ENCODE data around the gene ZNF467. TPM values are rescaled to one million over a fixed set of nuclear protein-coding genes. Genes with fewer than 3 reads are reported as not detected.

ZNF467 gene
- polyA plus RNA-seq, 2 donors = 2.6 to 2.9 TPM

GRCh38 chr7:149725426-149725821 is 48.0 kb downstream of the ZNF467 start:
- Histone ChIP-seq H3K4me3 (ENCODE audit: low read depth in 1 of 2, low read length in 2 of 2) (no peak overlapping the region), H3K27ac (ENCODE audit: low read depth in 2 of 2, low read length in 1 of 2) (no peak overlapping the region), H3K9me3 (ENCODE audit: control insufficient read depth in 2 of 2, insufficient read depth in 1 of 2, low read depth in 1 of 2, low read length in 1 of 2) (no peaks in the 10 kb centered on the region), H3K36me3 (ENCODE audit: control insufficient read depth in 2 of 2, insufficient read depth in 2 of 2, low read length in 1 of 2) (peaks cover 26 to 50% of the 10 kb centered on the region in 2 donors), H3K27me3 (ENCODE audit: control insufficient read depth in 1 of 2, insufficient read depth in 2 of 2, low read length in 2 of 2) (no peaks in the 10 kb centered on the region), H3K4me1 (ENCODE audit: control insufficient read depth in 2 of 2, insufficient read depth in 2 of 2, low read length in 1 of 2) (no peaks in the 10 kb centered on the region)
- WGBS, 2 donors = 88 to 93% methylated on average over 12 of the region's 12 CpGs

DNA sequence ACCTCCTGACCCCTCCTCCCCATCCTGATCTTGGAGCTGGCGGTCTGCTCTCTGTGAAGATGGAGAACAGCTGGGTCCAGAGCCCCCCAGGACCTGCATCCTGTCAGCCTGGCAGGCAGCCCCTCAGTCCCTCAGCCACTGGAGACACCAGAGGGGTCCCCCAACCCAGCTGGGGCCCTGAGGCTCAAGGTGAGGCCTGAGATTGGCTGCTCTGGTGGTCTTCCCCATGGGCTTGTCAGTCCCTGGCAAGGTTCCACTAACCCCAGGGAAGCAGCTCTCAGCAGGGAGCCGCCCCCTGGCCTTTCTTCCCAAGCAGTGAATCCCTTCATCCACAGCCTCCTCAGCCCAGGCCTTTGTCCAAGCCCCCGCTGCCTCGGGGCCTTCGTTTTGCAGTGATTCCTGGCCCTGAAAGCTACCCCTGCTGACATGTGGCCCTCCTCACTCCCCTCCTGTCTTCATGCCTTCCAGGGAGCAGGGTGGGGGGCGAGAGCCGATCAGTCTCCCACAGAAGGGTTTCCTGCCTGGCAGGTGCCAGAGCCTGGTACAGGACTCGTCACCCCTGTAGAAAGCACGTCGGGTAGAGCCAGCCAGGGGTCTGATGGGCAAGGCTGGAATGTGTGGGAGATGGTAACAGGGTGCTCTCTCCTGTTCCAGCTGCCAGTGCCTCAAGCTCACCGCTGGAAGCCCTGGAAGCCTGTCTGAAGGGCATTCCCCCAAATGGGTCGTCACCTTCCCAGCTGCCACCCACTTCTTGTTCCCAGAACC is 48.5 kb downstream of the ZNF467 start:
- Histone ChIP-seq H3K9me3 (ENCODE audit: control insufficient read depth in 2 of 2, insufficient read depth in 1 of 2, low read depth in 1 of 2, low read length in 1 of 2) (no peaks in the 10 kb centered on the region), H3K36me3 (ENCODE audit: control insufficient read depth in 2 of 2, insufficient read depth in 2 of 2, low read length in 1 of 2) (peaks cover 26 to 50% of the 10 kb centered on the region in 2 donors), H3K4me3 (ENCODE audit: low read depth in 1 of 2, low read length in 2 of 2) (no peak overlapping the region), H3K27me3 (ENCODE audit: control insufficient read depth in 1 of 2, insufficient read depth in 2 of 2, low read length in 2 of 2) (no peaks in the 10 kb centered on the region), H3K4me1 (ENCODE audit: control insufficient read depth in 2 of 2, insufficient read depth in 2 of 2, low read length in 1 of 2) (no peaks in the 10 kb centered on the region), H3K27ac (ENCODE audit: low read depth in 2 of 2, low read length in 1 of 2) (no peak overlapping the region)
- 91 to 93% methylated on average over 12 of the region's 12 CpGs for WGBS, 2 donors

DNA sequence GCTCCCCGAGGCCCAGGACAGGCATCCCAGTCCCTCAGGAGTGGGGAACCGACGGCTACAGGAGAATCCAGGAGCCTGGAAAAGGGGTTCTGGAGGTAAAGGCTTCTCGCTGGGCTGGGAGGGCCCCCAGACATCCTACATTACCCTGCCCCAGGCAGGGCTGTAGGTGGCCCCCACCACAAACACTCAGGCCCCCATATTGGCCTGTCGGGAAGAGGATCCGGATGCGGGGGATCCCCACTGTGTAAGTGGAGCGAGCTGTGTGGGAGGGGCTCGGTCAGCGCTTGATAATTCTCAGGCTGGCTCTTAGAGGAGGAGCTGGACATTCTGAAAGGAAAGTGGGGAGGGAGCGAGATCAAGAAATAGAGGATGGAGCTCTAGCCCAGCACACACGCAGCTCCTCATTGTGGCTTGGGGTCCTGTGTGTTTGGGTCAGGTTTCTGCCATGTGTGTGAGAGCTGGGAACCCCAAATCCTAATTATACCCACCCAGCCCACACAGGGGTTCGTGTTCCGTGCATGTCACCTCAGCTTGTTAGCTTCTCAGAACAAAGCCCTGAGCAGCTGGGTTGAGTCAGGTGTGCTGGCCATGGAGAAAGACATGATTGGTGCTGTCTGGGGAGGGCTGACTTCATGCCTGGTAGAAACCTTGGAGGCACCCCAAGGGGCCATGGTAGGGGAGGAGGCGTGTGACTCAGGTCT is 49.4 kb downstream of the ZNF467 start:
- H3K4me1 ChIP-seq (ENCODE audit: control insufficient read depth in 2 of 2, insufficient read depth in 2 of 2, low read length in 1 of 2) = peaks cover under 1 to 4% of the 10 kb centered on the region in 2 donors
- H3K27me3 ChIP-seq (ENCODE audit: control insufficient read depth in 1 of 2, insufficient read depth in 2 of 2, low read length in 2 of 2) = no peaks in the 10 kb centered on the region
- no peaks in the 10 kb centered on the region for H3K9me3 ChIP-seq (ENCODE audit: control insufficient read depth in 2 of 2, insufficient read depth in 1 of 2, low read depth in 1 of 2, low read length in 1 of 2)
- 94% methylated on average over 15 of the region's 15 CpGs for whole genome bisulfite sequencing, 2 donors
- H3K27ac ChIP-seq (ENCODE audit: low read depth in 2 of 2, low read length in 1 of 2) = no peak overlapping the region
- H3K4me3 ChIP-seq (ENCODE audit: low read depth in 1 of 2, low read length in 2 of 2) = no peak overlapping the region
- peaks cover 25 to 44% of the 10 kb centered on the region in 2 donors for H3K36me3 ChIP-seq (ENCODE audit: control insufficient read depth in 2 of 2, insufficient read depth in 2 of 2, low read length in 1 of 2)

- WGBS, 2 donors = 92 to 93% methylated on average over 13 of the region's 13 CpGs
- Histone ChIP-seq H3K4me3 (ENCODE audit: low read depth in 1 of 2, low read length in 2 of 2) (no peak overlapping the region), H3K36me3 (ENCODE audit: control insufficient read depth in 2 of 2, insufficient read depth in 2 of 2, low read length in 1 of 2) (peaks cover 23 to 37% of the 10 kb centered on the region in 2 donors), H3K4me1 (ENCODE audit: control insufficient read depth in 2 of 2, insufficient read depth in 2 of 2, low read length in 1 of 2) (peaks cover 2 to 4% of the 10 kb centered on the region in 2 donors), H3K27ac (ENCODE audit: low read depth in 2 of 2, low read length in 1 of 2) (no peak overlapping the region), H3K27me3 (ENCODE audit: control insufficient read depth in 1 of 2, insufficient read depth in 2 of 2, low read length in 2 of 2) (no peaks in the 10 kb centered on the region), H3K9me3 (ENCODE audit: control insufficient read depth in 2 of 2, insufficient read depth in 1 of 2, low read depth in 1 of 2, low read length in 1 of 2) (no peaks in the 10 kb centered on the region)
These were observed 50.2 kb downstream of the ZNF467 start for GRCh38 chr7:149723082-149723767.

- 89 to 92% methylated on average over 18 to 20 of the region's 20 CpGs for WGBS, 2 donors
- H3K4me3 ChIP-seq (ENCODE audit: low read depth in 1 of 2, low read length in 2 of 2) = no peak overlapping the region
- H3K36me3 ChIP-seq (ENCODE audit: control insufficient read depth in 2 of 2, insufficient read depth in 2 of 2, low read length in 1 of 2) = peaks cover 23 to 33% of the 10 kb centered on the region in 2 donors
- H3K4me1 ChIP-seq (ENCODE audit: control insufficient read depth in 2 of 2, insufficient read depth in 2 of 2, low read length in 1 of 2) = peaks cover 4 to 7% of the 10 kb centered on the region in 2 donors
- no peak overlapping the region for H3K27ac ChIP-seq (ENCODE audit: low read depth in 2 of 2, low read length in 1 of 2)
- H3K9me3 ChIP-seq (ENCODE audit: control insufficient read depth in 2 of 2, insufficient read depth in 1 of 2, low read depth in 1 of 2, low read length in 1 of 2) = no peaks in the 10 kb centered on the region
- H3K27me3 ChIP-seq (ENCODE audit: control insufficient read depth in 1 of 2, insufficient read depth in 2 of 2, low read length in 2 of 2) = no peaks in the 10 kb centered on the region
These were observed 50.9 kb downstream of the ZNF467 start for GRCh38 chr7:149722356-149722957.

DNA sequence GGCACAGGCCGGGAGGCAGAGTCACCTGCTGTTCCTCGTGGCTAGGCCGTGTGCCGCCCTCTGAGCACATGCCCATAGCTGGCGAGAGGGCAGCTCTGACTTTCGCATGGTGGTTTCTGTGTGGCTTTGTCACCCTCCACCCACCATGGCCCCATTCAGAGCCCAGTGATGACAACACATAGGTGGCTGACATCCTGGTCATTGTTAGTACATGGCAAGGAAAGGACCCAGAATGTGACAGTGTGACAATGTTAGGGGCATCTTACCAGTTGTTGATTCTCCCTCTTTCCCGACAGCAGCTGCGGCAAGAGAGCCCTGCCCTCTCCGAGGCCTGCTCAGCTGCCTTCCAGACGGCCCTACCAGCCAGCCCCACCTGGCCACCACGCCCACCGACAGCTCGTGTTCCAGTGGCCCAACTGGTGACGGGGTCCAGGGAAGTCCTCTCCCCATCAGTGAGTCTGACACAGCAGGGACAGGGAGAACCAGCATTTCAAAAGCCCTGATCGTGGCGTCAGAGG is 52.2 kb downstream of the ZNF467 start:
- Histone ChIP-seq H3K4me3 (ENCODE audit: low read depth in 1 of 2, low read length in 2 of 2) (no peak overlapping the region), H3K4me1 (ENCODE audit: control insufficient read depth in 2 of 2, insufficient read depth in 2 of 2, low read length in 1 of 2) (peaks cover 10 to 16% of the 10 kb centered on the region in 2 donors), H3K27ac (ENCODE audit: low read depth in 2 of 2, low read length in 1 of 2) (no peak overlapping the region), H3K9me3 (ENCODE audit: control insufficient read depth in 2 of 2, insufficient read depth in 1 of 2, low read depth in 1 of 2, low read length in 1 of 2) (no peaks in the 10 kb centered on the region), H3K36me3 (ENCODE audit: control insufficient read depth in 2 of 2, insufficient read depth in 2 of 2, low read length in 1 of 2) (peaks cover 23 to 31% of the 10 kb centered on the region in 2 donors), H3K27me3 (ENCODE audit: control insufficient read depth in 1 of 2, insufficient read depth in 2 of 2, low read length in 2 of 2) (no peaks in the 10 kb centered on the region)
- 89 to 90% methylated on average over 16 of the region's 16 CpGs for WGBS, 2 donors

GRCh38 chr7:149720372-149721083 is 52.9 kb downstream of the ZNF467 start:
- WGBS, 2 donors = 78 to 82% methylated on average over 22 of the region's 22 CpGs
- no peaks in the 10 kb centered on the region for H3K27me3 ChIP-seq (ENCODE audit: control insufficient read depth in 1 of 2, insufficient read depth in 2 of 2, low read length in 2 of 2)
- H3K4me3 ChIP-seq (ENCODE audit: low read depth in 1 of 2, low read length in 2 of 2) = no peak overlapping the region
- H3K9me3 ChIP-seq (ENCODE audit: control insufficient read depth in 2 of 2, insufficient read depth in 1 of 2, low read depth in 1 of 2, low read length in 1 of 2) = no peaks in the 10 kb centered on the region
- H3K36me3 ChIP-seq (ENCODE audit: control insufficient read depth in 2 of 2, insufficient read depth in 2 of 2, low read length in 1 of 2) = peaks cover 23 to 29% of the 10 kb centered on the region in 2 donors
- H3K27ac ChIP-seq (ENCODE audit: low read depth in 2 of 2, low read length in 1 of 2) = no peak overlapping the region
- peaks cover 14 to 22% of the 10 kb centered on the region in 2 donors for H3K4me1 ChIP-seq (ENCODE audit: control insufficient read depth in 2 of 2, insufficient read depth in 2 of 2, low read length in 1 of 2)

GRCh38 chr7:149719912-149720335 is 53.5 kb downstream of the ZNF467 start:
- no peaks in the 10 kb centered on the region for H3K9me3 ChIP-seq (ENCODE audit: control insufficient read depth in 2 of 2, insufficient read depth in 1 of 2, low read depth in 1 of 2, low read length in 1 of 2)
- no peaks in the 10 kb centered on the region for H3K27me3 ChIP-seq (ENCODE audit: control insufficient read depth in 1 of 2, insufficient read depth in 2 of 2, low read length in 2 of 2)
- WGBS, 2 donors = 72 to 77% methylated on average over 5 of the region's 5 CpGs
- H3K4me3 ChIP-seq (ENCODE audit: low read depth in 1 of 2, low read length in 2 of 2) = no peak overlapping the region
- no peak overlapping the region for H3K27ac ChIP-seq (ENCODE audit: low read depth in 2 of 2, low read length in 1 of 2)
- H3K4me1 ChIP-seq (ENCODE audit: control insufficient read depth in 2 of 2, insufficient read depth in 2 of 2, low read length in 1 of 2) = peaks cover 17 to 24% of the 10 kb centered on the region in 2 donors
- peaks cover 23 to 24% of the 10 kb centered on the region in 2 donors for H3K36me3 ChIP-seq (ENCODE audit: control insufficient read depth in 2 of 2, insufficient read depth in 2 of 2, low read length in 1 of 2)

All from esophagus (tissue), 2 donors.